NCI-H2029 (cell line): ENCODE measurements around the gene CT45A10.
"Not testable (repeated sequence)": the region's sequence is repeated elsewhere in the genome, so short reads cannot be mapped to it uniquely, and the experiment has no call there.

Source experiments
- DNase-seq: peaks from one replicate; lab custom pipeline; 2025; lab: John Stamatoyannopoulos, UW

Gene CT45A10, protein sequence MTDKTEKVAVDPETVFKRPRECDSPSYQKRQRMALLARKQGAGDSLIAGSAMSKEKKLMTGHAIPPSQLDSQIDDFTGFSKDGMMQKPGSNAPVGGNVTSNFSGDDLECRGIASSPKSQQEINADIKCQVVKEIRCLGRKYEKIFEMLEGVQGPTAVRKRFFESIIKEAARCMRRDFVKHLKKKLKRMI

GRCh38 chrX:135893294-135893817 is at the start of gene CT45A10, which contains the start of gene SAGE1:
TSS of gene CT45A10 (minus strand) at chrX:135893444. CDS start at chrX:135885344, 8,100 bp downstream.
TSS of gene SAGE1 (plus strand) at chrX:135893716. CDS start at chrX:135896243, 2,527 bp downstream.
- DNase-seq, result no peak

- peak; percentile 3 for DNase-seq
These were observed 38.6 kb upstream of the CT45A10 start for GRCh38 chrX:135931644-135932487.

DNA sequence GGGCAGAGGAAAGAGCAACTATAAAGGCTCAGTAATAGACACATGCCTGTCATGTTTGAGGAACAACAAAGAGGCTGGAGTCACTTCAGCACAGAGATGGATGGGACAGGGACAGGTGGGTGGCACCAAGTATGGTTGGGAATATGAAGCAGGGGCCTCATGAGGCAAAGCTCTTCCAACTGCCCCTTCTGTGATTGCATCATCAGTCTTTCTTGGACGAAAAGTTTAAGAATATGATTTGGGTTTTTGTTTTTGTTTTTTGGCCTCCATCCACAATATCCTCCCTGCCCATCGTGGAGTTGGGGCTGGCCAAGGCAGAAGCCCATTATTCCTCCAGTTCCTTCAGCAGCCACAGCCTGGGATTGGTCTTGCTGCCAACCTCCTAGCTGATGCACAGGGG is 34.7 kb upstream of the CT45A10 start:
- no peak for DNase-seq

GRCh38 chrX:135923353-135923752 is 30.1 kb upstream of the CT45A10 start:
- no peak for DNase-seq

DNA sequence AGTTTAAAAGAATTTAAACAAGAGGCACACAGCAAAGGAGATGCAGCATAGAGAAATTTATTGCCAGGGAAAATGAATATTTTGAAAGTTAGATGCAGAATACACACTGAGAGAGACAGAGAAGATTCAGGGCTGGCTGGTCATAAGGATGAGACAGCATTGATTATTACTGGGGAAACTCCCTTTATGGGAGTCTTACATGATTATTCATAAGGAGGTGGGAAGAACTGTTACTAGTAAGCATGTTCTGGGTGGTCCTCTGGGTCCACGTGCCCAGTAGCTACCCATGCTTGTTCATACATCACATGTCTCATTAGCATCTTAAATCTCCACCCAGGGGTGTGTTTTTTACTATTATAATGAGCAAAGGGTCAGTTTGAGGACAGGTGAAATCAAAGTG is 27.3 kb upstream of the CT45A10 start:
- DNase-seq, result not testable (repeated sequence)

- DNase-seq, result no peak
These were observed 21.2 kb upstream of the CT45A10 start for GRCh38 chrX:135914404-135914803.

DNA sequence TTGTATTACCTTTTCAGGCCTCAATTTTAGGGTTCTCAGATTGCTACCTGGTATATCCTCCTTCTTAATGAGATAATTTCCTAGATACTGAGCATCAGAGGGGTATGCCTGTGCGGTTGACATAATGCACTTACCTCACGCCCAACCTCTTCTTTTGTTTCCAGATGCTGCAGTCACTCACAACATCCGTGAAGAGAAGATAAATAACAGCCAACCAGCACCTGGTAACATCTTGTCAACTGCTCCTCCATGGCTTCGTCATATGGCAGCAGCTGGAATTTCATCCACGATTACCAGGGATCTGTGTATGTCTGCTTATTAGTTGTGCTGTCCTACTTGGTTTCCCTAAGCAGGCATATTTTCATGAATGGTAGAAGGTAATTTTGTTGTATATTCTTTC is 17.0 kb upstream of the CT45A10 start:
- no peak for DNase-seq

DNA sequence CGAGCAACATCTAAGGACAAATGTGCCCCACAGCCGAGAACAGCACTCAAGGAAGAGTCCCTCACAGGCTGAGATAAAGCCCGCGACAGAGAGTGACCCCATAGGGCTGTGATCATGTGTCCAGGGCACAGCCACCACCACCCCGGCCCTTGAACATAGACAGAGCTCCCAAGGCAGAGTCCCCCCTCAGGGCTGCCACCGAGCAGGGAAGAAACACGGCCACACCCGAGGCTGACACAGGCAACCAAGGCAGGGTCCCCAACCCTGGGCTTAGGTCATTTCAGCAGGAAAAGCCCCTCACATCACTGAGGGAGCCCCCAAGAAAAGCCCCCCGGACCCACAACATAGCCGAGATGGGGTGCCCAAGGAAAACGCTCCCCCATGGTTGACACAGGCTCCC is 463 bp downstream of the CT45A10 start:
- DNase-seq, result no peak

GRCh38 chrX:135890087-135890585 is 3.1 kb downstream of the CT45A10 start:
- no peak for DNase-seq

GRCh38 chrX:135888976-135889375 is 4.3 kb downstream of the CT45A10 start:
- not testable (repeated sequence) for DNase-seq

DNA sequence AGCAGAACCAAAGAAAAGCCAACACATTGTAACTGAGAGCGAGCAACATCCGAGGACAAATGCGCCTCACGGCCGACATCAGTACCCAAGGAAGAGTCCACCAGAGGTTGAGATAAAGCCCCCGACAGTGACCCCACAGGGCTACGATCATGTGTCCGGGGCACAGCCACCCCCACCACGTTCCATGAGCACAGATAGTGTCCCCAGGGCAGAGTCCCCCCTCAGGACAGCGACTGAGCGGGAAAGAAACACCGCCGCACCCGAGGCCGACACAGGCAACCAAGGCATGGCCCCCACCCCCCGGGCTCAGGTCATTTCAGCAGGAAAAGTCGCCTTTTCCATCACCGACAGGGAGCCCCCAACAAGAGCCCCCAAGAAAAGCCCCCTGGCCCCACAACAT is 5.0 kb downstream of the CT45A10 start:
- DNase-seq, result not testable (repeated sequence)

- DNase-seq, result not testable (repeated sequence)
These were observed 10.5 kb downstream of the CT45A10 start for GRCh38 chrX:135882741-135883140.

GRCh38 chrX:135871712-135872111 is 21.5 kb downstream of the CT45A10 start, which contains the start of gene CT45A9:
TSS of gene CT45A9 (minus strand) at chrX:135871812. CDS start at chrX:135868061, 3,751 bp downstream.
- not testable (repeated sequence) for DNase-seq

GRCh38 chrX:135854438-135854837 is 38.8 kb downstream of the CT45A10 start, which contains the start of gene CT45A8:
TSS of gene CT45A8 (minus strand) at chrX:135854538. CDS start at chrX:135850783, 3,755 bp downstream.
- not testable (repeated sequence) for DNase-seq

GRCh38 chrX:135837180-135837579 is 56.1 kb downstream of the CT45A10 start, which contains the start of gene CT45A7:
TSS of gene CT45A7 (minus strand) at chrX:135837280. CDS start at chrX:135833533, 3,747 bp downstream.
- DNase-seq, result not testable (repeated sequence)
